K562 (cell line): ENCODE data around the gene MBP.

ENCODE experiments used
- BHLHE40 ChIP-seq: IDR thresholded peaks from 2 replicates; pipeline ENCODE4 v1.6.1; 2011; ENCODE audit warnings: low read length, improper control_type of control experiment
- MXI1 ChIP-seq: IDR thresholded peaks from 2 replicates; pipeline ENCODE4 v1.6.1; 2011; ENCODE audit warnings: low read depth, mild to moderate bottlenecking, improper control_type of control experiment, low read length
- PHF20 ChIP-seq: fragments of 450-650 bp; IDR thresholded peaks from 2 replicates; pipeline ENCODE4 v1.6.1; 2018; ENCODE audit not compliant: partially characterized antibody
- POLR2A ChIP-seq: fragments of 450-650 bp; conservative IDR thresholded peaks from 2 replicates; pipeline ENCODE4 v1.6.1; 2016
- POLR2AphosphoS5 ChIP-seq: IDR thresholded peaks from 2 replicates; pipeline ENCODE4 v1.6.1; 2011; ENCODE audit warnings: mild to moderate bottlenecking, low read depth, low read length, moderate library complexity; ENCODE audit not compliant: control insufficient read depth, insufficient read depth
- SAP30 ChIP-seq: fragments of 200-600 bp; sonication (generic); IDR thresholded peaks from 2 replicates; pipeline ENCODE4 v1.6.1; 2012; ENCODE audit warnings: borderline replicate concordance, low read depth, mild to moderate bottlenecking, moderate library complexity, low read length, control low read depth, inconsistent platforms; ENCODE audit not compliant: insufficient read depth, poor library complexity, severe bottlenecking
- TAF1 ChIP-seq: IDR thresholded peaks from 2 replicates; pipeline ENCODE4 v1.6.1; 2011; ENCODE audit warnings: mild to moderate bottlenecking, low read length, moderate library complexity; ENCODE audit not compliant: insufficient read depth, control insufficient read depth, severe bottlenecking; ENCODE audit errors: extremely low read depth
- TAF15 ChIP-seq: fragments of 200-400 bp; formaldehyde crosslinking; IDR thresholded peaks from 2 replicates; pipeline ENCODE4 v1.6.1; 2017; ENCODE audit warnings: mild to moderate bottlenecking, low read depth, low read length, moderate library complexity
- ZNF274 ChIP-seq: IDR thresholded peaks from 2 replicates; pipeline ENCODE4 v1.6.1; 2011; ENCODE audit warnings: low read depth, mild to moderate bottlenecking, low read length, moderate library complexity, borderline replicate concordance
- ZSCAN29 ChIP-seq: fragments of 450-650 bp; IDR thresholded peaks from 2 replicates; pipeline ENCODE4 v1.6.1; 2017
- TF ChIP-seq, protein P1 (sequence below): sonication (generic); formaldehyde crosslinking; IDR thresholded peaks from 2 replicates; pipeline ENCODE4 v1.8.0; 2023; ENCODE audit warnings: mild to moderate bottlenecking, missing genetic modification reagents
- TF ChIP-seq, protein P2 (sequence below), 2 experiments: fragments of 450-650 bp in 1 of 2; sonication (generic) in 1 of 2; formaldehyde crosslinking in 1 of 2; IDR thresholded peaks in 1 of 2; conservative IDR thresholded peaks in 1 of 2; 2 replicates each; pipeline versions ENCODE4 v1.6.1 to v1.8.1; 2016 to 2023; ENCODE audit warnings: mild to moderate bottlenecking in 2 of 2, moderate library complexity in 2 of 2, inconsistent platforms in 1 of 2, missing genetic modification reagents in 1 of 2
- TF ChIP-seq, protein P3 (sequence below), 3 experiments: IDR thresholded peaks in 2 of 3; conservative IDR thresholded peaks in 1 of 3; 2 replicates each; pipeline ENCODE4 v1.5.1; 2011 to 2012; ENCODE audit warnings: low read length in 3 of 3, mild to moderate bottlenecking in 3 of 3, control low read depth in 2 of 3, improper control_type of control experiment in 1 of 3, inconsistent platforms in 1 of 3, low read depth in 1 of 3, mixed read lengths in 1 of 3, moderate library complexity in 1 of 3; ENCODE audit not compliant: insufficient read depth in 2 of 3
- TF ChIP-seq, protein P4 (sequence below): IDR thresholded peaks from 2 replicates; pipeline ENCODE4 v1.6.1; 2016; ENCODE audit warnings: missing genetic modification characterization, missing compliant biosample characterization

DNA sequence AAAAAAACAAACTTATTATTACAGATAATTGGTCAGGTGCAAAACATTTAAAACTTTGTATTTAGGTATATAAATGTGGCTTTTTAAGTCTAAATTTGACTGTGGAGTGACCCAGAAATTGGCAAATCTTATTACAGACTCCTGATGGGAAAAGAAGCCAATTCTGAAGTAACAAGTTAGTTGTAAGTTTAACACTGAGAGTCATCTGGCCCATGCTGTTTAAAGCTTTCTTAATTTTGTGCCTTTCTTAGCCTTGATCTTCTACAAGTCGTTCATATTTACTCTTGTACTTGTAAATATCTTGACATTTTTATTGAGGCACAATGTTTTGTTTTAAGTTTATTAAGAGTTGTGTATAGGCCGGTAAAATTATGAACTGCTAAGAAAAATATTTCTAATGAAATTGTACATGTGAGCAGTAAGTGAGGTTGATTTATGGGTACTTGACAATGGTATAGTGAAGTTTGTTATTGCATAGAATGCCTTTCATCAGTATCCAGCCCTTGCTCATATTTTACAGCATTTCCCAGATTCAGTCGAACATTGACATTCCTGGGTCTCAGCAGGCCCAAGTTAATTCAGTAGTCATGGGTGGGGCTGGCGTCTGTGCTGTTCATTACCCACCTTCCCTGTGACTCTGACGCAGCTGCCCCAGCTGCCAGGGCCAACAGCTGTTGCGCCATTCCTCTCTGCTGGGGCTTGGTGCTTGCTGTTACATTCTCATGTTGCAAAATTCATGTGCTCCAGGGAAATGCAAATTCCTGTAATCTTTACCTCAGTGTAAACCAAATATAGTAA is 188.8 kb downstream of the MBP start:
- TF ChIP-seq ZSCAN29 (no peak), MXI1 (no peak), BHLHE40 (no peak), POLR2AphosphoS5 (no peak), TAF15 (no peak), TAF1 (no peak), POLR2A (no peak), ZNF274 (no peak), SAP30 (no peak), PHF20 (no peak)
- TF ChIP-seq, protein P1, sequence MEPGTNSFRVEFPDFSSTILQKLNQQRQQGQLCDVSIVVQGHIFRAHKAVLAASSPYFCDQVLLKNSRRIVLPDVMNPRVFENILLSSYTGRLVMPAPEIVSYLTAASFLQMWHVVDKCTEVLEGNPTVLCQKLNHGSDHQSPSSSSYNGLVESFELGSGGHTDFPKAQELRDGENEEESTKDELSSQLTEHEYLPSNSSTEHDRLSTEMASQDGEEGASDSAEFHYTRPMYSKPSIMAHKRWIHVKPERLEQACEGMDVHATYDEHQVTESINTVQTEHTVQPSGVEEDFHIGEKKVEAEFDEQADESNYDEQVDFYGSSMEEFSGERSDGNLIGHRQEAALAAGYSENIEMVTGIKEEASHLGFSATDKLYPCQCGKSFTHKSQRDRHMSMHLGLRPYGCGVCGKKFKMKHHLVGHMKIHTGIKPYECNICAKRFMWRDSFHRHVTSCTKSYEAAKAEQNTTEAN (CRISPR knock-in tag), result no peak
- TF ChIP-seq, protein P2, sequence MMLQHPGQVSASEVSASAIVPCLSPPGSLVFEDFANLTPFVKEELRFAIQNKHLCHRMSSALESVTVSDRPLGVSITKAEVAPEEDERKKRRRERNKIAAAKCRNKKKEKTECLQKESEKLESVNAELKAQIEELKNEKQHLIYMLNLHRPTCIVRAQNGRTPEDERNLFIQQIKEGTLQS (IDR thresholded peaks at IDR 0.05), result no peak
- TF ChIP-seq, protein P2 (CRISPR knock-in tag; conservative IDR thresholded peaks at IDR 0.05), result no peak
- TF ChIP-seq, protein P3, sequence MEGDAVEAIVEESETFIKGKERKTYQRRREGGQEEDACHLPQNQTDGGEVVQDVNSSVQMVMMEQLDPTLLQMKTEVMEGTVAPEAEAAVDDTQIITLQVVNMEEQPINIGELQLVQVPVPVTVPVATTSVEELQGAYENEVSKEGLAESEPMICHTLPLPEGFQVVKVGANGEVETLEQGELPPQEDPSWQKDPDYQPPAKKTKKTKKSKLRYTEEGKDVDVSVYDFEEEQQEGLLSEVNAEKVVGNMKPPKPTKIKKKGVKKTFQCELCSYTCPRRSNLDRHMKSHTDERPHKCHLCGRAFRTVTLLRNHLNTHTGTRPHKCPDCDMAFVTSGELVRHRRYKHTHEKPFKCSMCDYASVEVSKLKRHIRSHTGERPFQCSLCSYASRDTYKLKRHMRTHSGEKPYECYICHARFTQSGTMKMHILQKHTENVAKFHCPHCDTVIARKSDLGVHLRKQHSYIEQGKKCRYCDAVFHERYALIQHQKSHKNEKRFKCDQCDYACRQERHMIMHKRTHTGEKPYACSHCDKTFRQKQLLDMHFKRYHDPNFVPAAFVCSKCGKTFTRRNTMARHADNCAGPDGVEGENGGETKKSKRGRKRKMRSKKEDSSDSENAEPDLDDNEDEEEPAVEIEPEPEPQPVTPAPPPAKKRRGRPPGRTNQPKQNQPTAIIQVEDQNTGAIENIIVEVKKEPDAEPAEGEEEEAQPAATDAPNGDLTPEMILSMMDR (IDR thresholded peaks at IDR 0.05 in 2 of 3, conservative IDR thresholded peaks at IDR 0.05 in 1 of 3; ENCODE audit: insufficient read depth in 2 of 3, low read depth in 1 of 3, low read length in 3 of 3), result no peak
- TF ChIP-seq, protein P4, sequence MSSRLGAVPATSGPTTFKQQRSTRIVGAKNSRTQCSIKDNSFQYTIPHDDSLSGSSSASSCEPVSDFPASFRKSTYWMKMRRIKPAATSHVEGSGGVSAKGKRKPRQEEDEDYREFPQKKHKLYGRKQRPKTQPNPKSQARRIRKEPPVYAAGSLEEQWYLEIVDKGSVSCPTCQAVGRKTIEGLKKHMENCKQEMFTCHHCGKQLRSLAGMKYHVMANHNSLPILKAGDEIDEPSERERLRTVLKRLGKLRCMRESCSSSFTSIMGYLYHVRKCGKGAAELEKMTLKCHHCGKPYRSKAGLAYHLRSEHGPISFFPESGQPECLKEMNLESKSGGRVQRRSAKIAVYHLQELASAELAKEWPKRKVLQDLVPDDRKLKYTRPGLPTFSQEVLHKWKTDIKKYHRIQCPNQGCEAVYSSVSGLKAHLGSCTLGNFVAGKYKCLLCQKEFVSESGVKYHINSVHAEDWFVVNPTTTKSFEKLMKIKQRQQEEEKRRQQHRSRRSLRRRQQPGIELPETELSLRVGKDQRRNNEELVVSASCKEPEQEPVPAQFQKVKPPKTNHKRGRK (tag), result no peak
